ENCODE data around the gene PLEKHG3.

PLEKHG3 gene

DNA sequence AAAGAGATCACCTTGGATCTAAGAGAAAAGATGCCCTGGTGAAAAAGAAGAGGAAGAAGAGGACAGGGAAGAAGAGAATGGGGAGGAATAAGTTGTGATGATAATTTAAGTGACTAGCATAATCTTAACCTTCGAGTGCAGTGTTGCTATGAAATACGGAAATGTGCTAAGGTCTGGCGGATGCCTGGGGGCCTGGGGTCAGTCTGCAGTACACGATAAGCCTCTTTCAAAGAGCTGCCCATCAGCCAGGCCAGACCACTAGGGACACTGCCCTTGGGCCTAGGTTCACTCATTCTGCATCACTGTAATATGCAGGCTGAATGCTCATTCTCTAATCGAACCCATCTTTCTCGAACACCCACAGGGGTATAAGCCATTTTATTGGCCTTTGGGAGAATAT lies 83.4 kb downstream of the PLEKHG3 start:
- Histone ChIP-seq H3K4me1 (ENCODE audit: insufficient read depth, insufficient read length) (peaks cover 4% of the 10 kb centered on the region), H3K36me3 (ENCODE audit: insufficient read depth, insufficient read length, low read length) (no peaks in the 10 kb centered on the region), H3K4me3 (ENCODE audit: insufficient read length, low read depth) (no peak overlapping the region), H3K27me3 (ENCODE audit: insufficient read depth, insufficient read length) (no peaks in the 10 kb centered on the region), H3K9ac (ENCODE audit: insufficient read length, low read depth) (no peak overlapping the region), H3K9me3 (ENCODE audit: insufficient read depth, low read length) (no peaks in the 10 kb centered on the region)
- no peak for DNase-seq (ENCODE audit: low read depth, low spot score)
- TF ChIP-seq ZNF274 (IDR thresholded peaks at IDR 0.05; ENCODE audit: low read depth, low read length) (no peak), SUZ12 (IDR thresholded peaks at IDR 0.05; ENCODE audit: extremely low read depth, insufficient read depth, insufficient read length) (no peak), YY1 (IDR thresholded peaks at IDR 0.05; ENCODE audit: insufficient read depth, insufficient read length) (no peak)

- H3K36me3 ChIP-seq (ENCODE audit: insufficient read depth, insufficient read length, low read length): no peaks in the 10 kb centered on the region
- no peak for DNase-seq (ENCODE audit: low read depth, low spot score)
- no peak for TF ChIP-seq SUZ12 (IDR thresholded peaks at IDR 0.05; ENCODE audit: extremely low read depth, insufficient read depth, insufficient read length)
- TF ChIP-seq ZNF274 (IDR thresholded peaks at IDR 0.05; ENCODE audit: low read depth, low read length): no peak
- TF ChIP-seq YY1 (IDR thresholded peaks at IDR 0.05; ENCODE audit: insufficient read depth, insufficient read length): no peak
- H3K4me3 ChIP-seq (ENCODE audit: insufficient read length, low read depth): no peak overlapping the region
- no peaks in the 10 kb centered on the region for H3K27me3 ChIP-seq (ENCODE audit: insufficient read depth, insufficient read length)
- H3K9ac ChIP-seq (ENCODE audit: insufficient read length, low read depth): no peak overlapping the region
- H3K4me1 ChIP-seq (ENCODE audit: insufficient read depth, insufficient read length): peaks cover 4% of the 10 kb centered on the region
- H3K9me3 ChIP-seq (ENCODE audit: insufficient read depth, low read length): no peaks in the 10 kb centered on the region
These were observed 84.5 kb downstream of the PLEKHG3 start for GRCh38 chr14:64788706-64789105.

DNA sequence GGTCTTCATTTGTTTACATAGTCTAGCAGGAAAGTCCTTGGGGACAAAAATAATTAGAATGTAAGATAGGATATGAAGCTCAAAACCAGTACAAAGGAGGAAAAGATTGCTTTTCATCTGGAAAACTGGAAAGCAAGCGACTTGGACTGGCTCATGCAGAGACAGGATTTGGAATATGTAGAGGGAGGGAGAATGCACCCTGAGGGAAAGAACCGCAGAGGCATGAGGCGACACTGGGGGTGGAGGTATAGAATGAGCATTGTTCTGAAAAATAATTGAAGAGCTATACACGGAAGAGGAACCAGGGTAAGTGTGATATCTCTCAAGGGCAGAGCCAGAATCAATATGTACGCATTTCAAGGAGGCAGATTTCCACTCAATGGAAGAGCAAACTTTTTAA lies 85.5 kb downstream of the PLEKHG3 start:
- Histone ChIP-seq H3K4me1 (ENCODE audit: insufficient read depth, insufficient read length) (peaks cover 4% of the 10 kb centered on the region), H3K27me3 (ENCODE audit: insufficient read depth, insufficient read length) (no peaks in the 10 kb centered on the region), H3K36me3 (ENCODE audit: insufficient read depth, insufficient read length, low read length) (no peaks in the 10 kb centered on the region), H3K9me3 (ENCODE audit: insufficient read depth, low read length) (no peaks in the 10 kb centered on the region), H3K4me3 (ENCODE audit: insufficient read length, low read depth) (no peak overlapping the region), H3K9ac (ENCODE audit: insufficient read length, low read depth) (no peak overlapping the region)
- DNase-seq (ENCODE audit: low read depth, low spot score): no peak
- TF ChIP-seq ZNF274 (IDR thresholded peaks at IDR 0.05; ENCODE audit: low read depth, low read length): no peak
- no peak for TF ChIP-seq YY1 (IDR thresholded peaks at IDR 0.05; ENCODE audit: insufficient read depth, insufficient read length)
- no peak for TF ChIP-seq SUZ12 (IDR thresholded peaks at IDR 0.05; ENCODE audit: extremely low read depth, insufficient read depth, insufficient read length)

DNA sequence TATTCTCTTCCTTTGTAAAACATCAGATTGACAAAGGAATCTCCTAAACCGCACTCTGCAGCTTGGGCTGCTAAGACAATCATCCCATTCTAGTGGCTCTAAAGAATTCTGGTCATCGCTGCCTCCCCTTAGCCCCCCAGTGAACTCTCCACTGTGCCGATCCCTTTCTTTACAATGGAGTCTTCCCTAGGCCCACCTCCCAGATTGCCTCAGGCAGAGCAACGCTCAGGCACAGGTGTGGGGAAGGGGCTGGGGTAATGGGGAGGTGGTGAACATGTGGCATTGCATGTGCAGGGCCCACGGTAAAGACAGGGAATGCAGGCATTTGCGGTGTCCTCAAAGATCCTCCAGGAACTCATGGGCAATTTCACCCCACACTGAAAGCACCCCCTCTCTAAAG lies 86.3 kb downstream of the PLEKHG3 start:
- H3K4me3 ChIP-seq (ENCODE audit: insufficient read length, low read depth): no peak overlapping the region
- peaks cover 4% of the 10 kb centered on the region for H3K4me1 ChIP-seq (ENCODE audit: insufficient read depth, insufficient read length)
- H3K27me3 ChIP-seq (ENCODE audit: insufficient read depth, insufficient read length): no peaks in the 10 kb centered on the region
- no peak for DNase-seq (ENCODE audit: low read depth, low spot score)
- no peaks in the 10 kb centered on the region for H3K36me3 ChIP-seq (ENCODE audit: insufficient read depth, insufficient read length, low read length)
- H3K9ac ChIP-seq (ENCODE audit: insufficient read length, low read depth): no peak overlapping the region
- TF ChIP-seq SUZ12 (IDR thresholded peaks at IDR 0.05; ENCODE audit: extremely low read depth, insufficient read depth, insufficient read length): no peak
- H3K9me3 ChIP-seq (ENCODE audit: insufficient read depth, low read length): no peaks in the 10 kb centered on the region

DNA sequence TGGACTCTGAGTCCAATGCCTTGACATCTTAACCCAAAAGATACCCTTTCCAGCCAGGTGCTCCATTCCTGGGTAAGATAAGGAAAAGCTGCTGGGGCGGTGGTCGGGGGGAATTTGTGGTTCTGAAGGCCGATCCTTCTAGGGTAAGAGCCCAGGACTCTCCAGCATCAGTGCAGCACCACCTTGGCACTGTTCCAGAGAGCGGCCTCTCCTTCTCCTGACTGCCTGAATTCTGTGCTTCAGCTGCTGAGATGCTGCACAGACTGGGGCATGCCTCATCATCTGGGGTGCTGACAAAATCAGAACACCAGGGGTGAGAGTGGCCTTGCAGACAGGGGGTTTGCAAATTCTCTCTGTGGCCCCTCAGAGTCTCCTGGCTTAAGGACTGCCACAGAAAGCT lies 88.0 kb downstream of the PLEKHG3 start:
- H3K9me3 ChIP-seq (ENCODE audit: insufficient read depth, low read length): no peaks in the 10 kb centered on the region
- H3K4me3 ChIP-seq (ENCODE audit: insufficient read length, low read depth): no peak overlapping the region
- H3K27me3 ChIP-seq (ENCODE audit: insufficient read depth, insufficient read length): no peaks in the 10 kb centered on the region
- no peak overlapping the region for H3K9ac ChIP-seq (ENCODE audit: insufficient read length, low read depth)
- peaks cover 4% of the 10 kb centered on the region for H3K4me1 ChIP-seq (ENCODE audit: insufficient read depth, insufficient read length)
- no peaks in the 10 kb centered on the region for H3K36me3 ChIP-seq (ENCODE audit: insufficient read depth, insufficient read length, low read length)
- DNase-seq (ENCODE audit: low read depth, low spot score): no peak
- no peak for TF ChIP-seq ZNF274 (IDR thresholded peaks at IDR 0.05; ENCODE audit: low read depth, low read length)
- no peak for TF ChIP-seq YY1 (IDR thresholded peaks at IDR 0.05; ENCODE audit: insufficient read depth, insufficient read length)
- no peak for TF ChIP-seq SUZ12 (IDR thresholded peaks at IDR 0.05; ENCODE audit: extremely low read depth, insufficient read depth, insufficient read length)

DNA sequence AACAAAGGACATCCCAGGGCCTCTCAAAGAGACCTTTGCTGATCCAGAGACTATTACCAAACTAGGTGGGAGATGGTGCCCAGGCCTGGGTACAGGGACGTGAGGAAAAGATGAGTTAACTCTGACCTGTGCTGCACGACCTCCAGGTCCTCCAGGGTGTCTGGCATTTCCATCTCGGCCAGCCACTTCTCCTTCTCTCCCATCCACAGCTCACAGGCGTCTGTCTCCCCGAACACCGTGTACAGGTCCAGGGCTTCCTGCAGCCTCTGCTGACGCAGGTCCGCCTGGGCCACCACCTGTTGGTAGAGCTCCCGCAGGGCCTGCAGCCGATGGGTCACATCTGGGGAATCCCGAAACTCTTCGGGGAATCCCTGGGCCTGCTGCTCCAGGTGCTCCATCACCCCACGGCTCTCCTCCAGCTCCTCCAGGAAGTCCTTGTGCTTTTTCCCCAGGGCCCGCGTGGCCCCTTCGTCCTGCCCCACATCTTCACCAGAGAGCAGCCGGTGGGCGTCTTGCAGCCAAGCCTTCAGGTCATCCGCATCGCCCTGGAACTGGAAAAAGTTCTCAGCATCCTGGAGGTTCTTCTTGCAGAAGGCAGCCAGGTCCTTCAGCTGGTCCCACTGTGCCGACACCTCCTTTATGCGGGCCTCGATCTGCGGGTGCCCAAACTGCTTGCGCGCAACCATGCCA lies 88.8 kb downstream of the PLEKHG3 start:
- Histone ChIP-seq H3K4me3 (ENCODE audit: insufficient read length, low read depth) (no peak overlapping the region), H3K9ac (ENCODE audit: insufficient read length, low read depth) (no peak overlapping the region), H3K9me3 (ENCODE audit: insufficient read depth, low read length) (no peaks in the 10 kb centered on the region), H3K36me3 (ENCODE audit: insufficient read depth, insufficient read length, low read length) (no peaks in the 10 kb centered on the region), H3K4me1 (ENCODE audit: insufficient read depth, insufficient read length) (peaks cover 4% of the 10 kb centered on the region), H3K27me3 (ENCODE audit: insufficient read depth, insufficient read length) (no peaks in the 10 kb centered on the region)
- no peak for TF ChIP-seq SUZ12 (IDR thresholded peaks at IDR 0.05; ENCODE audit: extremely low read depth, insufficient read depth, insufficient read length)
- TF ChIP-seq ZNF274 (IDR thresholded peaks at IDR 0.05; ENCODE audit: low read depth, low read length): no peak
- no peak for TF ChIP-seq YY1 (IDR thresholded peaks at IDR 0.05; ENCODE audit: insufficient read depth, insufficient read length)
- DNase-seq (ENCODE audit: low read depth, low spot score): no peak

DNA sequence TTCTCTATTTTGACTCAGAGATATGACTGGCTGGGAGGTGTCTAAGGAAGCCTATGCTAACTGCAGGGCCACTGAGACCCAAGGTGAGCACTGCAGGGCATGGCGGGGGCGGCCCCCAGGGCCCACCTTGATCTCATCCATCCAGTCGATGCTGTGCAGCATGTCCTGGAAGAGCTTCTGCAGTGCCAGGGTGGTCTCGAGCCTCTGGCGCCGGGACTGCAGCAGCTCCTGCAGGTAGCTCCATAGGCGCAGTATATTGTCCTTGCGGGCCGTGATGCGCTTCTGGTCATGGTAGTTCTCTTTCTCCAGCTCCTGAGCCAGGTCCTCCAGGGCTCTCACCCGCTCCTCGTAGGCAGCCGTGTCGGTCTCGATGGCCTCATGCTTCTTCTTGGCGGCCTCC lies 91.0 kb downstream of the PLEKHG3 start:
- DNase-seq (ENCODE audit: low read depth, low spot score): no peak
- H3K27me3 ChIP-seq (ENCODE audit: insufficient read depth, insufficient read length): no peaks in the 10 kb centered on the region
- H3K4me3 ChIP-seq (ENCODE audit: insufficient read length, low read depth): no peak overlapping the region
- H3K4me1 ChIP-seq (ENCODE audit: insufficient read depth, insufficient read length): no peaks in the 10 kb centered on the region
- H3K36me3 ChIP-seq (ENCODE audit: insufficient read depth, insufficient read length, low read length): no peaks in the 10 kb centered on the region
- TF ChIP-seq ZNF274 (IDR thresholded peaks at IDR 0.05; ENCODE audit: low read depth, low read length) (no peak), YY1 (IDR thresholded peaks at IDR 0.05; ENCODE audit: insufficient read depth, insufficient read length) (no peak)
- H3K9me3 ChIP-seq (ENCODE audit: insufficient read depth, low read length): no peaks in the 10 kb centered on the region
- no peak overlapping the region for H3K9ac ChIP-seq (ENCODE audit: insufficient read length, low read depth)
